ENCODE results near the gene ULK1. TPM values are rescaled to one million over a fixed set of nuclear protein-coding genes. Genes with fewer than 3 reads are reported as not detected.
A peak's percentile ranks its signal among the peaks of the same experiment; 100 is the strongest.

ULK1 gene
- total and polyA plus RNA-seq, 2 of the 13 experiments (the other 11 are each of a cell fraction or from before 2014, with no cell fraction given), result 2.8 to 10.1 TPM

- peak; percentile 79 for TF ChIP-seq RXRA (CRISPR knock-in tag; IDR thresholded peaks at IDR 0.05)
- TF ChIP-seq FOXO1 (CRISPR knock-in tag; IDR thresholded peaks at IDR 0.05), result peak; percentile 63
- no peak for TF ChIP-seq CEBPB (IDR thresholded peaks at IDR 0.05; ENCODE audit: borderline replicate concordance, low read depth, low read length)
- peak in 1 of 2 experiments; percentile 82; a peak in 2 of 4 replicates for TF ChIP-seq ATF4 (CRISPR knock-in tag; IDR thresholded peaks at IDR 0.05)
- peak; percentile 35; the same call in 1 of the 2 replicates for TF ChIP-seq TFDP2 (CRISPR knock-in tag; IDR thresholded peaks at IDR 0.05)
- TF ChIP-seq ARID4A (CRISPR knock-in tag; IDR thresholded peaks at IDR 0.05; ENCODE audit: borderline replicate concordance), result peak; percentile 98
- peak; percentile 66; the same call in 1 of the 2 replicates for TF ChIP-seq PHF8 (CRISPR knock-in tag; IDR thresholded peaks at IDR 0.05)
- TF ChIP-seq SKIL (CRISPR knock-in tag; IDR thresholded peaks at IDR 0.05; ENCODE audit: borderline replicate concordance), result peak; percentile 68; the same call in 1 of the 2 replicates
- TF ChIP-seq HDAC1 (CRISPR knock-in tag; IDR thresholded peaks at IDR 0.05), result peak; percentile 95
Observed at GRCh38 chr12:131896080-131896810, 1.8 kb downstream of the ULK1 start (continued).

All from HepG2 (cell line).